NCI-H2196 (cell line): ENCODE results near the gene YJU2.
A peak's percentile ranks its signal among the peaks of the same experiment; 100 is the strongest.
"Not testable (repeated sequence)": the region's sequence is repeated elsewhere in the genome, so short reads cannot be mapped to it uniquely, and the experiment has no call there.

Source experiments
- DNase-seq: peaks from one replicate; lab custom pipeline; 2025; ENCODE audit not compliant: unreplicated experiment; lab: John Stamatoyannopoulos, UW

YJU2 gene

GRCh38 chr19:4227771-4228170, 19.1 kb upstream of the YJU2 start:
- DNase-seq, result no peak

- no peak for DNase-seq
Measured at GRCh38 chr19:4228765-4229178, 18.1 kb upstream of the YJU2 start.

GRCh38 chr19:4229179-4229931, 17.5 kb upstream of the YJU2 start, which contains the start of gene EBI3:
Gene EBI3 (plus strand): TSS chr19:4229523. CDS start chr19:4229551, 28 bp downstream.
- DNase-seq, result no peak

- not testable (repeated sequence) for DNase-seq
Measured at GRCh38 chr19:4230237-4230636, 16.6 kb upstream of the YJU2 start.

- not testable (repeated sequence) for DNase-seq
Measured at GRCh38 chr19:4231521-4231920, 15.4 kb upstream of the YJU2 start.

GRCh38 chr19:4232139-4232538, 14.7 kb upstream of the YJU2 start:
- DNase-seq, result not testable (repeated sequence)

GRCh38 chr19:4232614-4233281, 14.1 kb upstream of the YJU2 start:
- DNase-seq, result no peak

GRCh38 chr19:4233282-4233853, 13.5 kb upstream of the YJU2 start:
- peak; percentile 53 for DNase-seq

- no peak for DNase-seq
Measured at GRCh38 chr19:4234142-4234861, 12.6 kb upstream of the YJU2 start.

GRCh38 chr19:4234862-4235201, 12.0 kb upstream of the YJU2 start:
- DNase-seq, result peak; percentile 46

GRCh38 chr19:4237510-4237909, 9.4 kb upstream of the YJU2 start:
- DNase-seq, result not testable (repeated sequence)

GRCh38 chr19:4238831-4239230, 8.0 kb upstream of the YJU2 start:
- no peak for DNase-seq

GRCh38 chr19:4241824-4242430, 5.0 kb upstream of the YJU2 start:
- DNase-seq, result no peak

- DNase-seq, result not testable (repeated sequence)
Measured at GRCh38 chr19:4245938-4246337, 942 bp upstream of the YJU2 start.

- DNase-seq, result no peak
Measured at GRCh38 chr19:4256563-4256962, 9.7 kb downstream of the YJU2 start.

- DNase-seq, result no peak
Measured at GRCh38 chr19:4257025-4257424, 10.1 kb downstream of the YJU2 start.

- DNase-seq, result no peak
Measured at GRCh38 chr19:4258181-4258580, 11.3 kb downstream of the YJU2 start.

GRCh38 chr19:4260613-4261191, 13.8 kb downstream of the YJU2 start:
- no peak for DNase-seq

GRCh38 chr19:4264812-4265211, 17.9 kb downstream of the YJU2 start:
- no peak for DNase-seq

- no peak for DNase-seq
Measured at GRCh38 chr19:4266253-4267000, 19.5 kb downstream of the YJU2 start.
